GM23338 (cell line): ENCODE results near the gene PRG2.

Experiments used
- EZH2phosphoT487 ChIP-seq: fragments of 200-600 bp; sonication (generic); IDR thresholded peaks from one replicate; pipeline ENCODE4 v1.8.1; 2018; ENCODE audit warnings: antibody characterized with exemption; ENCODE audit not compliant: unreplicated experiment
- TF ChIP-seq, protein P1 (sequence below), 2 experiments: fragments of 200-600 bp in 1 of 2; sonication (generic) in 1 of 2; conservative IDR thresholded peaks; 2 replicates each; pipeline versions ENCODE4 v1.5.1 to v1.6.1; 2016 to 2017; ENCODE audit warnings: antibody characterized with exemption in 2 of 2, low read depth in 2 of 2, mild to moderate bottlenecking in 2 of 2, moderate library complexity in 1 of 2

DNA sequence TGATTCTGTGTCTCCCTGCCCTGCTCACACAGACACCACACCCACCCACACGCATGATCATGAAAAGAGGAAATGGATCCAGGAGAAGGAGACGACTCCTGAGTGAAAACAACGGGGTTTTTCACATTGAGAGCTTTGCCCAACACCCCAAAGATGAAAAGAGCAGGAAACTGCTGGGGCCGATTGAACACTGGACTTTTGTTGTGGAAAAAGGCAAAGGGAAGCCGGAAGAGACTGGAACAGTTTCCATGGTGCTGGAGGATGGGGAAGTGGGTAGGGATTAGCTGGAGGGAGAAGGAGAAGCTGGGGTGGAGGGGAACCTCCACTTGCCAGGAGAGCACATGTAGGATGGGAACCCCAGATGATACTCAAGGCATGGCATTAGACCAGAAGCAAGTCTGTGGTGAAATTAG lies 41.7 kb upstream of the PRG2 start:
- no peak for TF ChIP-seq EZH2phosphoT487
- TF ChIP-seq, protein P1, sequence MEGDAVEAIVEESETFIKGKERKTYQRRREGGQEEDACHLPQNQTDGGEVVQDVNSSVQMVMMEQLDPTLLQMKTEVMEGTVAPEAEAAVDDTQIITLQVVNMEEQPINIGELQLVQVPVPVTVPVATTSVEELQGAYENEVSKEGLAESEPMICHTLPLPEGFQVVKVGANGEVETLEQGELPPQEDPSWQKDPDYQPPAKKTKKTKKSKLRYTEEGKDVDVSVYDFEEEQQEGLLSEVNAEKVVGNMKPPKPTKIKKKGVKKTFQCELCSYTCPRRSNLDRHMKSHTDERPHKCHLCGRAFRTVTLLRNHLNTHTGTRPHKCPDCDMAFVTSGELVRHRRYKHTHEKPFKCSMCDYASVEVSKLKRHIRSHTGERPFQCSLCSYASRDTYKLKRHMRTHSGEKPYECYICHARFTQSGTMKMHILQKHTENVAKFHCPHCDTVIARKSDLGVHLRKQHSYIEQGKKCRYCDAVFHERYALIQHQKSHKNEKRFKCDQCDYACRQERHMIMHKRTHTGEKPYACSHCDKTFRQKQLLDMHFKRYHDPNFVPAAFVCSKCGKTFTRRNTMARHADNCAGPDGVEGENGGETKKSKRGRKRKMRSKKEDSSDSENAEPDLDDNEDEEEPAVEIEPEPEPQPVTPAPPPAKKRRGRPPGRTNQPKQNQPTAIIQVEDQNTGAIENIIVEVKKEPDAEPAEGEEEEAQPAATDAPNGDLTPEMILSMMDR (conservative IDR thresholded peaks at IDR 0.05; ENCODE audit: low read depth in 2 of 2), result no peak
